Lung (tissue), 12 donors: ENCODE results near the gene ITGB2. TPM values are rescaled to one million over a fixed set of nuclear protein-coding genes. Genes with fewer than 3 reads are reported as not detected.
"Not testable (repeated sequence)": the region's sequence is repeated elsewhere in the genome, so short reads cannot be mapped to it uniquely, and the experiment has no call there.

Experiments
- ATAC-seq: fragments of 200-7000 bp; cut with Tn5 transposase; one replicate; pipeline ENCODE4 v1.9.1; 2020; ENCODE audit warnings: moderate number of reproducible peaks; ENCODE audit not compliant: insufficient read depth, low FRiP score
- DNase-seq, 3 donors: peaks; one replicate each; pipeline ENCODE4 v3.0.0-alpha.2; 2013 to 2017
- H3K27ac ChIP-seq, 2 donors: one replicate each; pipeline ENCODE4 v1.5.1; 2013; ENCODE audit warnings: mild to moderate bottlenecking in 2 of 2, moderate library complexity in 2 of 2, control low read depth in 1 of 2, inconsistent platforms in 1 of 2, low read depth in 1 of 2, low read length in 1 of 2
- H3K27me3 ChIP-seq, 3 donors: one replicate each; pipeline ENCODE4 v1.5.1; 2013; ENCODE audit warnings: low read length in 2 of 3; ENCODE audit not compliant: control insufficient read depth in 3 of 3, insufficient read depth in 3 of 3
- H3K36me3 ChIP-seq, 4 donors: one replicate each; pipeline ENCODE4 v1.5.1; 2013; ENCODE audit warnings: low read length in 4 of 4, mild to moderate bottlenecking in 1 of 4, moderate library complexity in 1 of 4; ENCODE audit not compliant: control insufficient read depth in 4 of 4, insufficient read depth in 4 of 4
- H3K4me1 ChIP-seq, 5 donors: one replicate each; pipeline ENCODE4 v1.5.1; 2013; ENCODE audit warnings: low read length in 5 of 5, mild to moderate bottlenecking in 2 of 5, moderate library complexity in 1 of 5; ENCODE audit not compliant: control insufficient read depth in 5 of 5, insufficient read depth in 5 of 5
- H3K4me3 ChIP-seq: one replicate; pipeline ENCODE4 v1.5.1; 2013; ENCODE audit warnings: mild to moderate bottlenecking, control low read depth, moderate library complexity
- H3K9ac ChIP-seq, 2 donors: one replicate each; pipeline ENCODE4 v1.5.1; 2013; ENCODE audit warnings: low read length in 2 of 2, control low read depth in 1 of 2; ENCODE audit not compliant: insufficient read depth in 1 of 2
- H3K9me3 ChIP-seq, 4 donors: one replicate each; pipeline ENCODE4 v1.5.1; 2013; ENCODE audit warnings: low read length in 3 of 4, mild to moderate bottlenecking in 1 of 4, moderate library complexity in 1 of 4; ENCODE audit not compliant: control insufficient read depth in 4 of 4, insufficient read depth in 3 of 4
- WGBS, 2 donors: extraction: QIAGEN DNeasy Blood & Tissue Kit; methylation state at CpG; one replicate each; pipeline ENCODE4 v1.1.7; 2013; 5-methylcytosine and 5-hydroxymethylcytosine counted together
- polyA plus RNA-seq, 2 donors: library from polyadenylated mRNA; stranded (reverse); fragments of 200-250 nt; gene quantifications; one replicate each; pipeline ENCODE4 v1.2.1, GENCODE V29; 2013
- total RNA-seq, 2 donors: library from RNA; depleted of rRNA in 1 of 2; stranded (reverse); fragments of >200 nt in 1 of 2; gene quantifications; one replicate each; pipeline ENCODE4 v1.2.1, GENCODE V29; 2014 to 2021
- TF ChIP-seq, protein P1 (sequence below): IDR thresholded peaks from 2 replicates; pipeline ENCODE4 v1.5.1; 2012; ENCODE audit warnings: mild to moderate bottlenecking; ENCODE audit errors: control extremely low read depth, extremely low read depth
- donor health status: control.
- donor health status: control.
- donor health status: Bipolar disorder and iron deficiency.
- donor health status: healthy.
- donor health status: DM: yes; HTN: yes; CAD: no.

ITGB2 gene
- total and polyA plus RNA-seq, 4 donors, result 52.9 to 376 (median 187) TPM

- WGBS, 2 donors, result 72 to 78% methylated on average over 9 of the region's 9 CpGs
- no peak overlapping the region for H3K9ac ChIP-seq
- H3K27me3 ChIP-seq, result peaks cover 0 to 47% (median 33%) of the 10 kb centered on the region in 3 donors
- DNase-seq (no peak), ATAC-seq (no peak)
- no peak overlapping the region for H3K27ac ChIP-seq
- TF ChIP-seq, protein P1, sequence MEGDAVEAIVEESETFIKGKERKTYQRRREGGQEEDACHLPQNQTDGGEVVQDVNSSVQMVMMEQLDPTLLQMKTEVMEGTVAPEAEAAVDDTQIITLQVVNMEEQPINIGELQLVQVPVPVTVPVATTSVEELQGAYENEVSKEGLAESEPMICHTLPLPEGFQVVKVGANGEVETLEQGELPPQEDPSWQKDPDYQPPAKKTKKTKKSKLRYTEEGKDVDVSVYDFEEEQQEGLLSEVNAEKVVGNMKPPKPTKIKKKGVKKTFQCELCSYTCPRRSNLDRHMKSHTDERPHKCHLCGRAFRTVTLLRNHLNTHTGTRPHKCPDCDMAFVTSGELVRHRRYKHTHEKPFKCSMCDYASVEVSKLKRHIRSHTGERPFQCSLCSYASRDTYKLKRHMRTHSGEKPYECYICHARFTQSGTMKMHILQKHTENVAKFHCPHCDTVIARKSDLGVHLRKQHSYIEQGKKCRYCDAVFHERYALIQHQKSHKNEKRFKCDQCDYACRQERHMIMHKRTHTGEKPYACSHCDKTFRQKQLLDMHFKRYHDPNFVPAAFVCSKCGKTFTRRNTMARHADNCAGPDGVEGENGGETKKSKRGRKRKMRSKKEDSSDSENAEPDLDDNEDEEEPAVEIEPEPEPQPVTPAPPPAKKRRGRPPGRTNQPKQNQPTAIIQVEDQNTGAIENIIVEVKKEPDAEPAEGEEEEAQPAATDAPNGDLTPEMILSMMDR, result no peak
- H3K9me3 ChIP-seq, result peaks cover 0 to 4% (median 0%) of the 10 kb centered on the region in 4 donors
- no peak overlapping the region for H3K4me3 ChIP-seq
- H3K36me3 ChIP-seq, result no peaks in the 10 kb centered on the region
- H3K4me1 ChIP-seq, result peaks cover 0 to 22% (median 6%) of the 10 kb centered on the region in 5 donors
Measured at GRCh38 chr21:44929799-44930542, 9.3 kb upstream of the ITGB2 start.

GRCh38 chr21:44929242-44929798 is 8.6 kb upstream of the ITGB2 start:
- Histone ChIP-seq H3K27ac (no peak overlapping the region), H3K4me3 (no peak overlapping the region), H3K4me1 (peaks cover 0 to 22% (median 6%) of the 10 kb centered on the region in 5 donors), H3K9me3 (peaks cover 0 to 4% (median 0%) of the 10 kb centered on the region in 4 donors), H3K9ac (no peak overlapping the region), H3K36me3 (no peaks in the 10 kb centered on the region), H3K27me3 (peaks cover 0 to 47% (median 34%) of the 10 kb centered on the region in 3 donors)
- TF ChIP-seq, protein P1, result no peak
- no peak for ATAC-seq
- DNase-seq, result no peak
- 90 to 94% methylated on average over 6 of the region's 6 CpGs for WGBS, 2 donors

DNA sequence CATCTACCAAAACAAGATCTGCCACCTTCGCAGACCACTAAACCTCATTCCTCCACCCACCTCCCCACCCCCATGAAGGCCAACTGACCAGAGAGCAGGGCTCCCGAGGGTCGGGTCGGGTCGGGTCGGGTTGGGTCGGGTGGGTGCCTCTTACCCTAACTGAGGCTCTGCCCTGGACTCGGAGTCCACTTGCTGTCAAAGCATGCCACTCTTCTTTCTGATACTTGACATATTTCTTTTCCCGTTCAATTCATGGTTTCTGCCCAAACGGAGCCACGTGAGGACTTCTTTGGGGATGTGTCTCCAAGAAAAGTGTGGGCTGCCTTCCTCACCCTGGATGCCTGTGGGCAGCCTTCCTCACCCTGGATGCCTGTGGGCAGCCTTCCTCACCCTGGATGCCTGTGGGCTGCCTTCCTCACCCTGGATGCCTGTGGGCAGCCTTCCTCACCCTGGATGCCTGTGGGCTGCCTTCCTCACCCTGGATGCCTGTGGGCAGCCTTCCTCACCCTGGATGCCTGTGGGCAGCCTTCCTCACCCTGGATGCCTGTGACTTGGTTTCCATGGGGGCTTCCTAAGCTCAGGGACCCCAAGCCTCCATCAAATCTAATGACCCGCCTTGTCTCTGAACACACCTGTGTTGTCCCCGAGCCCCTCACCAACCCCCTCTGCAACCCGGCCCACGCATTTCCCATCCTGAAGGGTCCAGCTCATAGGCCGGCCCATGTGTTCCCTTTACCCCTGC is 8.0 kb upstream of the ITGB2 start:
- H3K9ac ChIP-seq, DNase-seq, H3K27ac ChIP-seq, H3K4me3 ChIP-seq, H3K9me3 ChIP-seq, ATAC-seq, H3K36me3 ChIP-seq: not testable (repeated sequence)
- H3K27me3 ChIP-seq, result peaks cover 0 to 46% (median 35%) of the 10 kb centered on the region in 3 donors
- H3K4me1 ChIP-seq, result peaks cover 0 to 22% (median 6%) of the 10 kb centered on the region in 5 donors
- 68 to 85% methylated on average over 16 of the region's 16 CpGs for WGBS, 2 donors
